Measurements from ENCODE around the gene TSPAN19.

DNA sequence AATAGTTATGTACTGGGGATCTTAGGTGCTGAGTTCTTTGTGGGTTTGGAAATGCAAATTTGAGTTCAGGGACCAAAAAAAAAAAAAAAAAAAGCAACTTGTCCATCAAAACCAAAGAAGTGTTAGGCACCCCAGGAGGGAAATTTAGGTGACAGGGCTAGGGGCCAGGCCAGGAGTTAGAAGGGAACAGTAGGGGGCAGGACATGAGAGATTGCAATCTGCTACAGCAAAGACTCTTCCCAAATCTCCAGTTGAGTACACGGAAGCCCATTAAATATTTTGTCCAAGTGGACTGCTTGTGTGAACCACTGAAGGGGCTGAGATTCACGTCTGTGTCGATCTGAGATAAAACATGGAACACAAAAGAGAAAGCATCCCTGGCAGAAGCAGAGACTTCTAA is 52.8 kb downstream of the TSPAN19 start:
- no peak for TF ChIP-seq POLR2A (IDR thresholded peaks at IDR 0.05)
- TF ChIP-seq, protein P1, sequence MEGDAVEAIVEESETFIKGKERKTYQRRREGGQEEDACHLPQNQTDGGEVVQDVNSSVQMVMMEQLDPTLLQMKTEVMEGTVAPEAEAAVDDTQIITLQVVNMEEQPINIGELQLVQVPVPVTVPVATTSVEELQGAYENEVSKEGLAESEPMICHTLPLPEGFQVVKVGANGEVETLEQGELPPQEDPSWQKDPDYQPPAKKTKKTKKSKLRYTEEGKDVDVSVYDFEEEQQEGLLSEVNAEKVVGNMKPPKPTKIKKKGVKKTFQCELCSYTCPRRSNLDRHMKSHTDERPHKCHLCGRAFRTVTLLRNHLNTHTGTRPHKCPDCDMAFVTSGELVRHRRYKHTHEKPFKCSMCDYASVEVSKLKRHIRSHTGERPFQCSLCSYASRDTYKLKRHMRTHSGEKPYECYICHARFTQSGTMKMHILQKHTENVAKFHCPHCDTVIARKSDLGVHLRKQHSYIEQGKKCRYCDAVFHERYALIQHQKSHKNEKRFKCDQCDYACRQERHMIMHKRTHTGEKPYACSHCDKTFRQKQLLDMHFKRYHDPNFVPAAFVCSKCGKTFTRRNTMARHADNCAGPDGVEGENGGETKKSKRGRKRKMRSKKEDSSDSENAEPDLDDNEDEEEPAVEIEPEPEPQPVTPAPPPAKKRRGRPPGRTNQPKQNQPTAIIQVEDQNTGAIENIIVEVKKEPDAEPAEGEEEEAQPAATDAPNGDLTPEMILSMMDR (IDR thresholded peaks at IDR 0.05): no peak
